K562 (cell line): Measurements from ENCODE around the gene MEIS2. TPM values are rescaled to one million over a fixed set of nuclear protein-coding genes. Genes with fewer than 3 reads are reported as not detected.

Experiments used
- ATAC-seq: fragments of 200-7000 bp; cut with Tn5 transposase; 3 replicates; pipeline ENCODE4 v1.9.1; 2020; ENCODE audit warnings: moderate library complexity
- BruUV-seq: library from RNA; stranded (reverse); fragments of 400-500 nt; replicated peaks from 2 replicates; lab custom pipeline; 2021; lab: Mats Ljungman, UMichigan
- CTCF ChIA-PET: fragments of 300-600 bp; formaldehyde crosslinking; extraction: SDS; loops from one replicate; lab custom pipeline; 2021; ENCODE audit warnings: low intra/inter-chr PET ratio; lab: Yijun Ruan, JAX
- POLR2A ChIA-PET: fragments of 300-600, 350-650 bp; sonication (Branson Sonifier 250); formaldehyde crosslinking; extraction: SDS; loops from one replicate; lab custom pipeline; 2021; ENCODE audit warnings: antibody characterized with exemption, inconsistent platforms; lab: Yijun Ruan, JAX
- DNase-seq, 4 experiments: peaks; one replicate each; pipeline versions ENCODE4 v3.0.0 to v3.0.0-alpha.2; 2011 to 2018; ENCODE audit warnings: low spot score in 3 of 4, mixed read lengths in 3 of 4; ENCODE audit errors: extremely low read depth in 1 of 4
- FAIRE-seq: peaks from 2 replicates; lab custom pipeline; 2011; peaks lifted over from hg19 to GRCh38; lab: Jason Lieb, UNC
- H2AFZ ChIP-seq: 2 replicates; pipeline ENCODE4 v1.6.0; 2011; ENCODE audit warnings: low read depth, low read length, control low read depth, inconsistent platforms
- H3K27ac ChIP-seq: fragments of 200-600 bp; 3 replicates; pipeline ENCODE4 v1.8.0; 2011; ENCODE audit warnings: low read depth, mild to moderate bottlenecking, control low read depth, inconsistent platforms, low read length, moderate library complexity, mixed read lengths; ENCODE audit errors: extremely low read depth
- H3K27me3 ChIP-seq, 2 experiments: fragments of 300-600 bp in 1 of 2; 2 replicates in 1 of 2; 3 replicates in 1 of 2; pipeline versions ENCODE4 v1.6.0 to v1.8.0; 2011; ENCODE audit warnings: inconsistent platforms in 2 of 2, low read length in 2 of 2, mild to moderate bottlenecking in 1 of 2, mixed read lengths in 1 of 2, moderate library complexity in 1 of 2; ENCODE audit not compliant: control insufficient read depth in 2 of 2, insufficient read depth in 2 of 2
- H3K36me3 ChIP-seq: fragments of 300-600 bp; 3 replicates; pipeline ENCODE4 v1.8.0; 2011; ENCODE audit warnings: mild to moderate bottlenecking, low read length, inconsistent platforms; ENCODE audit not compliant: control insufficient read depth, insufficient read depth
- H3K4me1 ChIP-seq, 2 experiments: fragments of 200-600 bp in 1 of 2; replicated peaks in 1 of 2; 2 replicates in 1 of 2; 3 replicates in 1 of 2; pipeline versions ENCODE4 v1.5.1 to v1.8.0; 2011; ENCODE audit warnings: inconsistent platforms in 2 of 2, low read length in 2 of 2, mild to moderate bottlenecking in 1 of 2, mixed read lengths in 1 of 2, moderate library complexity in 1 of 2; ENCODE audit not compliant: control insufficient read depth in 2 of 2, insufficient read depth in 2 of 2
- H3K4me2 ChIP-seq: 2 replicates; pipeline ENCODE4 v1.6.1; 2011; ENCODE audit warnings: low read length, control low read depth, inconsistent platforms, mixed read lengths; ENCODE audit not compliant: insufficient read depth
- H3K4me3 ChIP-seq: fragments of 200-600 bp; sonication (generic), shearing (Covaris generic); 2 replicates; pipeline ENCODE4 v1.5.1; 2016; ENCODE audit warnings: control low read depth, inconsistent platforms
- H3K79me2 ChIP-seq: fragments of 200-600 bp; 3 replicates; pipeline ENCODE4 v1.8.0; 2011; ENCODE audit warnings: low read length, inconsistent platforms; ENCODE audit not compliant: control insufficient read depth, insufficient read depth
- H3K9ac ChIP-seq, 2 experiments: 2 replicates each; pipeline versions ENCODE4 v1.6.0 to v1.6.1; 2011; ENCODE audit warnings: low read depth in 2 of 2, low read length in 2 of 2, control low read depth in 1 of 2, inconsistent platforms in 1 of 2, mild to moderate bottlenecking in 1 of 2, mixed read lengths in 1 of 2; ENCODE audit not compliant: insufficient read depth in 1 of 2
- H3K9me1 ChIP-seq: one replicate; pipeline ENCODE4 v1.6.0; 2011; ENCODE audit warnings: inconsistent platforms, mild to moderate bottlenecking, low read length, moderate library complexity; ENCODE audit not compliant: control insufficient read depth, insufficient read depth
- H3K9me3 ChIP-seq: replicated peaks from 2 replicates; pipeline ENCODE4 v1.5.1; 2011; ENCODE audit warnings: low read depth, low read length, inconsistent platforms; ENCODE audit not compliant: control insufficient read depth, insufficient read depth
- H4K20me1 ChIP-seq: replicated peaks from 2 replicates; pipeline ENCODE4 v1.6.1; 2011; ENCODE audit warnings: low read length, inconsistent platforms, mixed read lengths; ENCODE audit not compliant: control insufficient read depth, insufficient read depth
- ARID1B ChIP-seq: fragments of 450-650 bp; IDR thresholded peaks from 2 replicates; pipeline ENCODE4 v1.6.1; 2016; ENCODE audit warnings: antibody characterized with exemption, mild to moderate bottlenecking, inconsistent platforms
- CREBBP ChIP-seq: IDR thresholded peaks from one replicate; pipeline ENCODE4 v1.6.1; 2012; ENCODE audit warnings: low read depth, mild to moderate bottlenecking, control low read depth, inconsistent platforms, low read length
- ETV1 ChIP-seq: fragments of 450-650 bp; conservative IDR thresholded peaks from 2 replicates; pipeline ENCODE4 v1.6.1; 2016; ENCODE audit warnings: missing genetic modification characterization, control low read depth, low read depth, missing compliant biosample characterization
- POLR2AphosphoS5 ChIP-seq: IDR thresholded peaks from 2 replicates; pipeline ENCODE4 v1.6.1; 2011; ENCODE audit warnings: mild to moderate bottlenecking, low read depth, low read length, moderate library complexity; ENCODE audit not compliant: control insufficient read depth, insufficient read depth
- RB1 ChIP-seq: fragments of 450-650 bp; IDR thresholded peaks from 2 replicates; pipeline ENCODE4 v1.6.1; 2017; ENCODE audit warnings: low read depth, mild to moderate bottlenecking
- RBFOX2 ChIP-seq: fragments of 200-400 bp; formaldehyde crosslinking; IDR thresholded peaks from 2 replicates; pipeline ENCODE4 v1.6.1; 2017; ENCODE audit warnings: low read depth, mild to moderate bottlenecking, low read length, moderate library complexity
- STAT5B ChIP-seq: fragments of 250-450 bp; sonication (Bioruptor Pico); IDR thresholded peaks from 2 replicates; pipeline ENCODE4 v1.8.0; 2021; ENCODE audit warnings: mild to moderate bottlenecking, inconsistent platforms
- TAF1 ChIP-seq: IDR thresholded peaks from 2 replicates; pipeline ENCODE4 v1.6.1; 2011; ENCODE audit warnings: mild to moderate bottlenecking, low read length, moderate library complexity; ENCODE audit not compliant: insufficient read depth, control insufficient read depth, severe bottlenecking; ENCODE audit errors: extremely low read depth
- TBL1XR1 ChIP-seq, 2 experiments: IDR thresholded peaks; 2 replicates each; pipeline ENCODE4 v1.6.1; 2012; ENCODE audit warnings: improper control_type of control experiment in 2 of 2, low read length in 2 of 2, mild to moderate bottlenecking in 1 of 2
- ZBED1 ChIP-seq: IDR thresholded peaks from 2 replicates; pipeline ENCODE4 v1.6.1; 2014
- ZNF12 ChIP-seq: sonication (generic); formaldehyde crosslinking; IDR thresholded peaks from 2 replicates; pipeline ENCODE4 v1.4.0; 2020; ENCODE audit warnings: mild to moderate bottlenecking, missing genetic modification reagents
- ZNF75A ChIP-seq: fragments of 450-650 bp; formaldehyde crosslinking; IDR thresholded peaks from 2 replicates; pipeline ENCODE4 v1.4.0; 2020; ENCODE audit warnings: mild to moderate bottlenecking
- in situ Hi-C: fragments of 300-500 bp; cut with MboI; formaldehyde crosslinking; loops from 4 replicates; pipeline ENCODE4 v1.15.0; 2018; ENCODE audit warnings: inconsistent platforms, mixed read lengths
- intact Hi-C: fragments of 100-400 bp; cut with micrococcal nuclease; formaldehyde crosslinking; loops from 2 replicates; pipeline ENCODE4 v1.14.2; 2022
- polyA plus RNA-seq, 8 experiments: library from polyadenylated mRNA; depleted of rRNA in 4 of 8; stranded (reverse) in 5 of 8; unstranded in 3 of 8; fragments of >200 nt; fragmentation: Nextera tagmentation in 2 of 8; fragmentation: Illumina TruSeq in 1 of 8; extraction: Ambion mirVana in 2 of 8; extraction: Trizol in 1 of 8; gene quantifications; 2 replicates each; pipeline versions ENCODE4 v1.2.1 to v1.2.3, GENCODE V29; 2011 to 2014; ENCODE audit warnings: inconsistent platforms in 1 of 8, missing spikeins in 1 of 8
- total RNA-seq, 7 experiments: library from RNA; depleted of rRNA in 6 of 7; stranded (reverse); fragments of >200 nt in 6 of 7; fragmentation: Illumina TruSeq in 2 of 7; extraction: Trizol in 2 of 7; gene quantifications; 2 replicates each; pipeline versions ENCODE4 v1.2.1 to v1.2.3, GENCODE V29; 2011 to 2021; ENCODE audit warnings: low replicate concordance in 1 of 7
- TF ChIP-seq, protein P1 (sequence below): sonication (generic); formaldehyde crosslinking; IDR thresholded peaks from 2 replicates; pipeline ENCODE4 v1.8.0; 2022; ENCODE audit warnings: missing genetic modification reagents, mild to moderate bottlenecking, borderline replicate concordance
- TF ChIP-seq, protein P2 (sequence below), 2 experiments: IDR thresholded peaks; 2 replicates each; pipeline ENCODE4 v1.6.1; 2012; ENCODE audit warnings: improper control_type of control experiment in 2 of 2, low read depth in 2 of 2, low read length in 2 of 2, borderline replicate concordance in 1 of 2
- TF ChIP-seq, protein P3 (sequence below): IDR thresholded peaks from 2 replicates; pipeline ENCODE4 v1.6.1; 2016; ENCODE audit warnings: missing genetic modification characterization, missing compliant biosample characterization

The MEIS2 gene
- total and polyA plus RNA-seq, 9 of the 15 experiments (the other 6 are each of a cell fraction or from before 2014, with no cell fraction given): 7.5 to 64.2 (median 22.3) TPM

DNA sequence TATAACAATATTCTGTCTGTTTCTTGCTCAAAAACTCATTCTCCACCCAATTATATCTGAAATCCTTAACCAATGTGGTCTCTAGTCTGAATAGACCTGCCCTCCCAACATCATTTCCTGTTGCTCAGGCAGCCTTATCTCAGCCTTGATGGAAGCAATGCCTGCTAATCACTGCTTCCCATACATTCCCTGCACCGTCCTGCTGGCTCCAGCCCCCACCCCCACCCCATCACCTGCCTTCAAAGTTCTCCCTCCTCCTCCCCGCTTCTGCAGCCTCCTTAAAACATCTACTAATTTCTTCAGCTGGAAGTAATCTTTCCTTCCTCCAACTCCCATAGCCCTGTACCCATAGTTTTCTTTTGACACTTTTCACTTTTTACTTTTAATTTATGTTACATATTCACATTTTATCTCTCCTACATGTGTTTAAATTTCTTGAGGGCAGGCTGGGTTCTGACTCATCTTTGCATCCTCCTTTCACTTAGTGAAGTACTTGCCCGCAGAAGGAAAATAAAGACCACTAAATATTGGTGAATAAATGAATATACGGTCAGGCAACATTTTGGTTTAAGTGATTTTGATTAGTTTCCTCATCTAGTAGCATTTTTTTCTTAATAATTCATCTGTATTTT is 98.2 kb downstream of the MEIS2 start (continued):
- TF ChIP-seq ARID1B: peak; percentile 83
- TF ChIP-seq, all 486 proteins: peak for 31

DNA sequence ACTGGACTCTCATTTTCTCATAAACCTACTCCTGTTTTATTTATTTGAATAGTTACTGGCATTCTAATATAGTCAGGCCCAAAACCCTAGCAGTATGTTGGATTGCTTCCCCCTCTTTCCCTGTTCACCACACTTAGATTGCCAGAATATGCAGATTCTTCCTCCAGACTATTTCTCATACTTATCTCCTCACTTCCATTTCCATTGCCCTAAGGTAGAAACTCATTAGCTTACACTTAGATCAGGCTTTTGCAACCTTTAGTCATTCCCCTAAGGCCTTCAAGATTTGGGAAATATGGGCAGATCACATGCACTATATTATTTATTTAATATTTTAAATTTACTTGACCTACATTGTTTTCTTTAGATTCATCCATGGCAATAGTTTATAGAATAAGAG is 98.9 kb downstream of the MEIS2 start:
- ATAC-seq (no peak), DNase-seq (no peak), FAIRE-seq (no peak)
- no peak overlapping the region for H3K4me2 ChIP-seq
- H4K20me1 ChIP-seq: no peaks in the 10 kb centered on the region
- no peaks in the 10 kb centered on the region for H3K9me1 ChIP-seq
- no peak overlapping the region for H3K9ac ChIP-seq
- no TSS peak for BruUV-seq
- intact Hi-C loops (no loop called here), in situ Hi-C loops (no loop called here)
- H3K9me3 ChIP-seq: no peaks in the 10 kb centered on the region
- ChIA-PET CTCF (no interaction called here), POLR2A (no interaction called here)
- peaks cover 0 to 14% of the 10 kb centered on the region in 2 experiments; a peak in 4 of 5 replicates for H3K4me1 ChIP-seq
- H3K4me3 ChIP-seq: no peak overlapping the region
- H3K36me3 ChIP-seq: peaks cover 14% of the 10 kb centered on the region; the same call in 2 of the 3 replicates
- H2AFZ ChIP-seq: no peak overlapping the region
- H3K27me3 ChIP-seq: no peaks in the 10 kb centered on the region
- H3K79me2 ChIP-seq: no peaks in the 10 kb centered on the region
- H3K27ac ChIP-seq: no peak overlapping the region
- TF ChIP-seq POLR2AphosphoS5 (no peak), TBL1XR1 (IDR thresholded peaks at IDR 0.05; ENCODE audit: low read length in 2 of 2) (no peak), STAT5B (CRISPR knock-in tag) (no peak), ZNF75A (CRISPR knock-in tag) (no peak), ZBED1 (no peak), ETV1 (tag) (no peak), TAF1 (no peak), CREBBP (no peak), RB1 (no peak), ZNF12 (CRISPR knock-in tag) (no peak), RBFOX2 (no peak)
- TF ChIP-seq, protein P1, sequence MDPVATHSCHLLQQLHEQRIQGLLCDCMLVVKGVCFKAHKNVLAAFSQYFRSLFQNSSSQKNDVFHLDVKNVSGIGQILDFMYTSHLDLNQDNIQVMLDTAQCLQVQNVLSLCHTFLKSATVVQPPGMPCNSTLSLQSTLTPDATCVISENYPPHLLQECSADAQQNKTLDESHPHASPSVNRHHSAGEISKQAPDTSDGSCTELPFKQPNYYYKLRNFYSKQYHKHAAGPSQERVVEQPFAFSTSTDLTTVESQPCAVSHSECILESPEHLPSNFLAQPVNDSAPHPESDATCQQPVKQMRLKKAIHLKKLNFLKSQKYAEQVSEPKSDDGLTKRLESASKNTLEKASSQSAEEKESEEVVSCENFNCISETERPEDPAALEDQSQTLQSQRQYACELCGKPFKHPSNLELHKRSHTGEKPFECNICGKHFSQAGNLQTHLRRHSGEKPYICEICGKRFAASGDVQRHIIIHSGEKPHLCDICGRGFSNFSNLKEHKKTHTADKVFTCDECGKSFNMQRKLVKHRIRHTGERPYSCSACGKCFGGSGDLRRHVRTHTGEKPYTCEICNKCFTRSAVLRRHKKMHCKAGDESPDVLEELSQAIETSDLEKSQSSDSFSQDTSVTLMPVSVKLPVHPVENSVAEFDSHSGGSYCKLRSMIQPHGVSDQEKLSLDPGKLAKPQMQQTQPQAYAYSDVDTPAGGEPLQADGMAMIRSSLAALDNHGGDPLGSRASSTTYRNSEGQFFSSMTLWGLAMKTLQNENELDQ (CRISPR knock-in tag): no peak
- TF ChIP-seq, protein P2, sequence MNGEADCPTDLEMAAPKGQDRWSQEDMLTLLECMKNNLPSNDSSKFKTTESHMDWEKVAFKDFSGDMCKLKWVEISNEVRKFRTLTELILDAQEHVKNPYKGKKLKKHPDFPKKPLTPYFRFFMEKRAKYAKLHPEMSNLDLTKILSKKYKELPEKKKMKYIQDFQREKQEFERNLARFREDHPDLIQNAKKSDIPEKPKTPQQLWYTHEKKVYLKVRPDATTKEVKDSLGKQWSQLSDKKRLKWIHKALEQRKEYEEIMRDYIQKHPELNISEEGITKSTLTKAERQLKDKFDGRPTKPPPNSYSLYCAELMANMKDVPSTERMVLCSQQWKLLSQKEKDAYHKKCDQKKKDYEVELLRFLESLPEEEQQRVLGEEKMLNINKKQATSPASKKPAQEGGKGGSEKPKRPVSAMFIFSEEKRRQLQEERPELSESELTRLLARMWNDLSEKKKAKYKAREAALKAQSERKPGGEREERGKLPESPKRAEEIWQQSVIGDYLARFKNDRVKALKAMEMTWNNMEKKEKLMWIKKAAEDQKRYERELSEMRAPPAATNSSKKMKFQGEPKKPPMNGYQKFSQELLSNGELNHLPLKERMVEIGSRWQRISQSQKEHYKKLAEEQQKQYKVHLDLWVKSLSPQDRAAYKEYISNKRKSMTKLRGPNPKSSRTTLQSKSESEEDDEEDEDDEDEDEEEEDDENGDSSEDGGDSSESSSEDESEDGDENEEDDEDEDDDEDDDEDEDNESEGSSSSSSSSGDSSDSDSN (IDR thresholded peaks at IDR 0.05; ENCODE audit: borderline replicate concordance in 1 of 2, low read depth in 2 of 2, low read length in 2 of 2): no peak
- TF ChIP-seq, protein P3, sequence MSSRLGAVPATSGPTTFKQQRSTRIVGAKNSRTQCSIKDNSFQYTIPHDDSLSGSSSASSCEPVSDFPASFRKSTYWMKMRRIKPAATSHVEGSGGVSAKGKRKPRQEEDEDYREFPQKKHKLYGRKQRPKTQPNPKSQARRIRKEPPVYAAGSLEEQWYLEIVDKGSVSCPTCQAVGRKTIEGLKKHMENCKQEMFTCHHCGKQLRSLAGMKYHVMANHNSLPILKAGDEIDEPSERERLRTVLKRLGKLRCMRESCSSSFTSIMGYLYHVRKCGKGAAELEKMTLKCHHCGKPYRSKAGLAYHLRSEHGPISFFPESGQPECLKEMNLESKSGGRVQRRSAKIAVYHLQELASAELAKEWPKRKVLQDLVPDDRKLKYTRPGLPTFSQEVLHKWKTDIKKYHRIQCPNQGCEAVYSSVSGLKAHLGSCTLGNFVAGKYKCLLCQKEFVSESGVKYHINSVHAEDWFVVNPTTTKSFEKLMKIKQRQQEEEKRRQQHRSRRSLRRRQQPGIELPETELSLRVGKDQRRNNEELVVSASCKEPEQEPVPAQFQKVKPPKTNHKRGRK (tag): no peak
